ENCODE data around the gene SMARCA4. TPM values are rescaled to one million over a fixed set of nuclear protein-coding genes. Genes with fewer than 3 reads are reported as not detected.

SMARCA4 gene
- total RNA-seq, 4 donors from 2014 or later = 81.9 to 460 (median 118) TPM

- Histone ChIP-seq H3K4me1 (peaks cover 4 to 11% (median 5%) of the 10 kb centered on the region in 4 donors), H3K4me3 (no peak overlapping the region), H3K27me3 (no peaks in the 10 kb centered on the region), H3K27ac (peak overlapping the region in 1 of 4 donors; percentile 55), H3K9me3 (no peaks in the 10 kb centered on the region), H3K36me3 (peaks cover 0 to 48% (median 17%) of the 10 kb centered on the region in 4 donors)
- TF ChIP-seq POLR2A (IDR thresholded peaks at IDR 0.05) (no peak), CTCF (IDR thresholded peaks at IDR 0.05) (no peak), EP300 (IDR thresholded peaks at IDR 0.05; ENCODE audit: low read depth) (no peak), POLR2AphosphoS5 (IDR thresholded peaks at IDR 0.05) (no peak)
- intact Hi-C loops (cut with DNase I; ENCODE audit: low total_unique reads) = loop anchor here (5.0 kb wide), 2 partner anchors 93 to 173 kb away; no protein-coding TSS in a partner anchor
- 94% methylated on average over 36 of the region's 38 CpGs; no CpG with 5 or more reads in 1 of the 2 donors for WGBS, 2 donors (ENCODE audit: low coverage in 1 of 2)
- in situ Hi-C loops (cut with MboI; ENCODE audit: low pct_ligation_motif_present in 1 of 4, low pct_unique_long_range_greater_than_20kb in 1 of 4, low sequenced_read_pairs in 3 of 4) = loop anchor here (5.0 to 25.0 kb wide), 5 partner anchors 80 to 178 kb away; no protein-coding TSS in a partner anchor
- no peak for DNase-seq
Measured at GRCh38 chr19:11034449-11035213, 73.8 kb downstream of the SMARCA4 start.

GRCh38 chr19:11035441-11036377 lies 74.9 kb downstream of the SMARCA4 start:
- H3K36me3 ChIP-seq = peaks cover 0 to 46% (median 17%) of the 10 kb centered on the region in 4 donors
- H3K4me1 ChIP-seq = peaks cover 4 to 11% (median 5%) of the 10 kb centered on the region in 4 donors
- intact Hi-C loops (cut with DNase I; ENCODE audit: low total_unique reads) = loop anchor here (5.0 kb wide), 1 partner anchor 92 kb away; no protein-coding TSS in a partner anchor
- TF ChIP-seq EP300 (IDR thresholded peaks at IDR 0.05; ENCODE audit: low read depth) (no peak), POLR2AphosphoS5 (IDR thresholded peaks at IDR 0.05) (peak in 1 of 3 donors; percentile 14), CTCF (IDR thresholded peaks at IDR 0.05) (peak; percentile 87 to 93 (median 89)), POLR2A (IDR thresholded peaks at IDR 0.05) (no peak)
- DNase-seq = peak; percentile 95
- no peaks in the 10 kb centered on the region for H3K27me3 ChIP-seq
- in situ Hi-C loops (cut with MboI; ENCODE audit: low pct_ligation_motif_present in 1 of 4, low pct_unique_long_range_greater_than_20kb in 1 of 4, low sequenced_read_pairs in 3 of 4) = loop anchor here (5.0 to 25.0 kb wide), 5 partner anchors 79 to 177 kb away; no protein-coding TSS in a partner anchor
- H3K27ac ChIP-seq = peak overlapping the region in 3 of 4 donors; percentile 20 to 55 (median 22)
- no peaks in the 10 kb centered on the region for H3K9me3 ChIP-seq
- WGBS, 2 donors (ENCODE audit: low coverage in 1 of 2) = 0 to 18% methylated on average over 2 to 15 of the region's 15 CpGs
- no peak overlapping the region for H3K4me3 ChIP-seq

GRCh38 chr19:11038511-11038910 lies 77.7 kb downstream of the SMARCA4 start:
- 93 to 100% methylated on average over 4 of the region's 4 CpGs for WGBS, 2 donors (ENCODE audit: low coverage in 1 of 2)
- H3K4me1 ChIP-seq = peaks cover 4 to 11% (median 5%) of the 10 kb centered on the region in 4 donors
- no peak overlapping the region for H3K27ac ChIP-seq
- intact Hi-C loops (cut with DNase I; ENCODE audit: low total_unique reads) = loop anchor here (5.0 kb wide), 1 partner anchor 89 kb away; no protein-coding TSS in a partner anchor
- H3K27me3 ChIP-seq = no peaks in the 10 kb centered on the region
- no peaks in the 10 kb centered on the region for H3K9me3 ChIP-seq
- no peak overlapping the region for H3K4me3 ChIP-seq
- in situ Hi-C loops (cut with MboI; ENCODE audit: low pct_ligation_motif_present in 1 of 4, low pct_unique_long_range_greater_than_20kb in 1 of 4, low sequenced_read_pairs in 3 of 4) = loop anchor here (5.0 to 25.0 kb wide), 5 partner anchors 76 to 174 kb away; no protein-coding TSS in a partner anchor
- DNase-seq = no peak
- H3K36me3 ChIP-seq = peaks cover 0 to 44% (median 13%) of the 10 kb centered on the region in 4 donors
- TF ChIP-seq POLR2A (IDR thresholded peaks at IDR 0.05) (no peak), CTCF (IDR thresholded peaks at IDR 0.05) (no peak), POLR2AphosphoS5 (IDR thresholded peaks at IDR 0.05) (no peak), EP300 (IDR thresholded peaks at IDR 0.05; ENCODE audit: low read depth) (no peak)
